Mononuclear cell (primary cell): ENCODE measurements around the gene NUP62CL. TPM values are rescaled to one million over a fixed set of nuclear protein-coding genes. Genes with fewer than 3 reads are reported as not detected.
A peak's percentile ranks its signal among the peaks of the same experiment; 100 is the strongest.
"Not testable (repeated sequence)": the region's sequence is repeated elsewhere in the genome, so short reads cannot be mapped to it uniquely, and the experiment has no call there.

ENCODE experiments used
- H3K27me3 ChIP-seq: 2 replicates; pipeline ENCODE4 v1.6.0; 2011; ENCODE audit warnings: low read length, control low read depth; ENCODE audit not compliant: insufficient read depth
- H3K4me1 ChIP-seq: 2 replicates; pipeline ENCODE4 v1.5.1; 2011; ENCODE audit warnings: mild to moderate bottlenecking, low read length, control low read depth; ENCODE audit not compliant: insufficient read depth
- H3K4me3 ChIP-seq: 2 replicates; pipeline ENCODE4 v1.5.1; 2011; ENCODE audit warnings: mild to moderate bottlenecking, low read length, moderate library complexity
- H3K9me3 ChIP-seq: 2 replicates; pipeline ENCODE4 v1.5.1; 2011; ENCODE audit warnings: low read depth, mild to moderate bottlenecking, control low read depth, low read length
- total RNA-seq: library from RNA; depleted of rRNA; stranded (reverse); fragments of >200 nt; gene quantifications from one replicate; pipeline ENCODE4 v1.2.3, GENCODE V29; 2012

The NUP62CL gene
- total RNA-seq, 1 donor, result 2.3 TPM

- no peaks in the 10 kb centered on the region for H3K4me1 ChIP-seq
- H3K27me3 ChIP-seq, result no peaks in the 10 kb centered on the region
- no peaks in the 10 kb centered on the region for H3K9me3 ChIP-seq
- H3K4me3 ChIP-seq, result no peak overlapping the region
Observed at GRCh38 chrX:107167163-107167921, 38.9 kb downstream of the NUP62CL start.

DNA sequence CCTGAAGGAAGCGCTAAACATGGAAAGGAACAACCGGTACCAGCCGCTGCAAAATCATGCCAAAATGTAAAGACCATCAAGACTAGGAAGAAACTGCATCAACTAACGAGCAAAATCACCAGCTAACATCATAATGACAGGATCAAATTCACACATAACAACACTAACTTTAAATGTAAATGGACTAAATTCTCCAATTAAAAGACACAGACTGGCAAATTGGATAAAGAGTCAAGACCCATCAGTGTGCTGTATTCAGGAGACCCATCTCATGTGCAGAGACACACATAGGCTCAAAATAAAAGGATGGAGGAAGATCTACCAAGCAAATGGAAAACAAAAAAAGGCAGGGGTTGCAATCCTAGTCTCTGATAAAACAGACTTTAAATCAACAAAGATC is 48.6 kb downstream of the NUP62CL start:
- H3K4me1 ChIP-seq, H3K4me3 ChIP-seq, H3K9me3 ChIP-seq, H3K27me3 ChIP-seq: not testable (repeated sequence)

- H3K4me1 ChIP-seq, H3K27me3 ChIP-seq, H3K4me3 ChIP-seq, H3K9me3 ChIP-seq: not testable (repeated sequence)
Observed at GRCh38 chrX:107155621-107156430, 50.4 kb downstream of the NUP62CL start.

- H3K9me3 ChIP-seq, result no peaks in the 10 kb centered on the region
- H3K4me3 ChIP-seq, result no peak overlapping the region
- H3K27me3 ChIP-seq, result no peaks in the 10 kb centered on the region
- H3K4me1 ChIP-seq, result peaks cover 9% of the 10 kb centered on the region
Observed at GRCh38 chrX:107154787-107155620, 51.2 kb downstream of the NUP62CL start.

GRCh38 chrX:107153005-107153404 is 53.2 kb downstream of the NUP62CL start:
- H3K4me3 ChIP-seq, result no peak overlapping the region
- H3K4me1 ChIP-seq, result peaks cover 9% of the 10 kb centered on the region
- H3K9me3 ChIP-seq, result no peaks in the 10 kb centered on the region
- H3K27me3 ChIP-seq, result no peaks in the 10 kb centered on the region

GRCh38 chrX:107146670-107147069 is 59.6 kb downstream of the NUP62CL start:
- H3K9me3 ChIP-seq, result no peaks in the 10 kb centered on the region
- H3K4me1 ChIP-seq, result no peaks in the 10 kb centered on the region
- H3K4me3 ChIP-seq, result no peak overlapping the region
- no peaks in the 10 kb centered on the region for H3K27me3 ChIP-seq

GRCh38 chrX:107135965-107136307 is 70.3 kb downstream of the NUP62CL start:
- H3K4me3 ChIP-seq, result no peak overlapping the region
- no peaks in the 10 kb centered on the region for H3K27me3 ChIP-seq
- H3K9me3 ChIP-seq, result no peaks in the 10 kb centered on the region
- peaks cover 4% of the 10 kb centered on the region for H3K4me1 ChIP-seq

- no peaks in the 10 kb centered on the region for H3K9me3 ChIP-seq
- H3K27me3 ChIP-seq, result no peaks in the 10 kb centered on the region
- H3K4me1 ChIP-seq, result peaks cover 4% of the 10 kb centered on the region
- no peak overlapping the region for H3K4me3 ChIP-seq
Observed at GRCh38 chrX:107135049-107135964, 70.9 kb downstream of the NUP62CL start.

DNA sequence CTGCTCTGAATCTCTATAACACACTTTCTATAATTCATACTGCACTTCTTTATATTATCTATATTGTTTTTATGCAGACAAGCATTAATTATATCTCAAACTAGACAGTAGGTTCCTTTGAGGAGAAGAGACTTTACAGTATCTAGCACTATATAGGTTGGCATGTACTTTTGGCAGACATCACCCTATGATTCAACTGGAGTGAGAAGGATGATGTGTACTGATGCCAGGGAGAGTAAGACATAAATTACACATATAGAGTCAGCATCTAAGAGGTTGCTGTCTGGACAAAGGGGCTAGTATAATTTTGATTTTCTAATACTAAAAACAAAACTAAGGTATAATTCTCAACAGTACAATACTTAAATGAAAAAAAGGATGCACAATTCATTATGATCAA is 82.5 kb downstream of the NUP62CL start:
- no peak overlapping the region for H3K4me3 ChIP-seq
- no peaks in the 10 kb centered on the region for H3K9me3 ChIP-seq
- H3K27me3 ChIP-seq, result no peaks in the 10 kb centered on the region
- no peaks in the 10 kb centered on the region for H3K4me1 ChIP-seq

- Histone ChIP-seq H3K27me3 (no peaks in the 10 kb centered on the region), H3K9me3 (no peaks in the 10 kb centered on the region), H3K4me3 (no peak overlapping the region), H3K4me1 (peaks cover 8% of the 10 kb centered on the region)
Observed at GRCh38 chrX:107119283-107119682, 87.0 kb downstream of the NUP62CL start.

DNA sequence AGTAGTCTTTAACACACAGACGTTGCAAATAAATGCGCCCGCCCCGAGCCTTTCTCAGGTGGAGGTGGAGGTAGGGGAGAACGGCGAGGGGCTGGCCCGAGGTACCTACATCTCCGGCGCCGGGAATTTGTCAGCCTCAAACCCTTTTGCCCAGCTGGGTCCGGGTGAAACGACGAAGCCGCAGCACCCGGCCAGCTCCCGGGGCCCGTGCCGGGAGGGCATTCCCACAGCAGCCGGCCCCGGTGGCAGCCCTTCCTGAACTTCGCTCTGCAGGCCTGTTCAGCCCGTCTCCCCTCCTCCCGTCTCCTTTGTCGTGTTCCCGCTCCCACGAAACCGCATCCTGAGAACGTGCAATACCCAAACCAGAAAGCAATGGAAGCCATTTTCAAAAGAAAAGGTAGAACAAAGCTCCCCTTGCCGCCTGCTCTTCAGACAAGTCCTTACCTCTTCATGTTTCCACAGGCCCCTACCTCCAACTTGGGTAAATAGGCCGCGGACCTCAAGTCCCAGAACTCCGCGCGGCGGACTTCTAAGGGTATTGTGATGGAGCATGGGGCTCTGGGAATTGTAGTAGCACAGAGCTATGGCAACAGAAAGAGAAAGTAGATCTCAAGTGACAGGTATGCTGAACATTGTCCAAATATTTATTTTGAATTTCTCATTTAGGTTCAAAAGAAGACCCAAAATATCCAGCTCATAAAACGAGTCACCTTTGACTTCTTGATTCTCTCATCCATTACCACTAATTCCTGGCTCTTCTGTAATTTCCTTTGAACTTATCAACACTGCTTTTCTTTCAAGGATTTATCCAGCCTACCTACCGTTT is 87.7 kb downstream of the NUP62CL start, which contains the start of gene RBM41:
RBM41 (minus strand) TSS at position 501 of the 826 bp plus-strand sequence; CDS start at position 452, 49 bp downstream.
- peak within 1 kb of the TSS; percentile 66 for H3K4me3 ChIP-seq
- no peaks in the 10 kb centered on the region for H3K27me3 ChIP-seq

GRCh38 chrX:107117993-107118321 is 88.3 kb downstream of the NUP62CL start:
- H3K27me3 ChIP-seq, result no peaks in the 10 kb centered on the region
- peaks cover 8% of the 10 kb centered on the region for H3K4me1 ChIP-seq
- H3K9me3 ChIP-seq, result no peaks in the 10 kb centered on the region
- H3K4me3 ChIP-seq, result peak overlapping the region; percentile 66

More for the DNA sequence above, 87.7 kb downstream of the NUP62CL start, which contains the start of gene RBM41:
- Histone ChIP-seq H3K9me3 (no peaks in the 10 kb centered on the region), H3K4me1 (peaks cover 8% of the 10 kb centered on the region)

GRCh38 chrX:107107459-107107858 is 98.8 kb downstream of the NUP62CL start:
- H3K27me3 ChIP-seq, result no peaks in the 10 kb centered on the region
- no peak overlapping the region for H3K4me3 ChIP-seq
- H3K4me1 ChIP-seq, result no peaks in the 10 kb centered on the region
- no peaks in the 10 kb centered on the region for H3K9me3 ChIP-seq
